Activated effector memory CD4-positive, alpha-beta T cell treated with Interleukin-2 at 50 U/mL for 16 hours (primary cell): ENCODE measurements around the gene ALDH3A1.

Experiments used
- DNase-seq: peaks from one replicate; pipeline ENCODE4 v3.0.0-alpha.2; 2020

Gene ALDH3A1

GRCh38 chr17:19740933-19741332, 7.2 kb downstream of the ALDH3A1 start:
- no peak for DNase-seq

DNA sequence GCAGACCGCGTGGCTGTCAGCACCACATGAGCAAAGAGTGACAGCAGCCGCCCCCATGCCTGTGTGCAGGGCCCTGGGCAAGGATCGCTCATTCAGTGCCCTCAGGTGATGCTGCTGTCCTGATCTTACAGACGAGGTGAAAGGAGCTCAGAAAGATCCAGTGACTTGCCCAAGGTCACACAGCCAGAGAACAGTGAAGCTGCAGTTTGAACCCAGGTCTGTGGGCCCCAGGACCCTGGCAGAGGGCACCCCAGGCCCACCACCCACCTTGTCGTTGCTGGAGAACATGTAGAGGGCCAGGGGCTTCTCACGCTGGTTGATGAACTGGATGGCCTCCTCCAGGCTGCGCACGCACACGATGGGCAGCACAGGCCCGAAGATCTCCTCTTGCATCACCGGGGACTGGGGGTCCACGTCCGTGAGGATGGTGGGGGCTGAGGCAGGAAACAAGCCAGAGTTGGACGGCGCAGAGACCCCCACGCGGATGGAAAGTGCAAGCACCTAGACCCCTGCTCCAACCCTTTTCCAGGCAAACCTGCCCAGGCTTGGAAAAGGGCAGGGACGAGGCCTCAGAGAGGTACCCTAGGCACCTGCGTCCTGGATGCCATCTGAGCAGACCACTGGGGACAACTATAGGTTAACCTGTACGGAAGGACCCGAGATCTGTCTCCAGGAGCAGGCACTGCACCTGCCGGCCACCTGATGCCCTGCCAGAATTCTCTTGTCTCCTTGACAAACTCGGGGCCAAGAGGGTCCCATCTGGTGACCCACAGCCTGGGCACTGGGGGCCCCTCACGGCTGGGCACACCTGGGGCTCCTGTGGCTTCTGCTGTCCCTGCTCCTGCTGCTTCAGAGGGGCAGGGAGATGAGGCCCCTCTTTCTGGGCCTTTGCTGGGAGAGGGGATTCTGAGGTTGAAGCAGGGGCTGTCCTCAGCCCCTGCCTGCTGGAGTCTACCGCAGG, 8.6 kb downstream of the ALDH3A1 start:
- DNase-seq, result no peak

GRCh38 chr17:19738757-19739156, 9.3 kb downstream of the ALDH3A1 start:
- no peak for DNase-seq

GRCh38 chr17:19738073-19738449, 10.0 kb downstream of the ALDH3A1 start:
- DNase-seq, result no peak

DNA sequence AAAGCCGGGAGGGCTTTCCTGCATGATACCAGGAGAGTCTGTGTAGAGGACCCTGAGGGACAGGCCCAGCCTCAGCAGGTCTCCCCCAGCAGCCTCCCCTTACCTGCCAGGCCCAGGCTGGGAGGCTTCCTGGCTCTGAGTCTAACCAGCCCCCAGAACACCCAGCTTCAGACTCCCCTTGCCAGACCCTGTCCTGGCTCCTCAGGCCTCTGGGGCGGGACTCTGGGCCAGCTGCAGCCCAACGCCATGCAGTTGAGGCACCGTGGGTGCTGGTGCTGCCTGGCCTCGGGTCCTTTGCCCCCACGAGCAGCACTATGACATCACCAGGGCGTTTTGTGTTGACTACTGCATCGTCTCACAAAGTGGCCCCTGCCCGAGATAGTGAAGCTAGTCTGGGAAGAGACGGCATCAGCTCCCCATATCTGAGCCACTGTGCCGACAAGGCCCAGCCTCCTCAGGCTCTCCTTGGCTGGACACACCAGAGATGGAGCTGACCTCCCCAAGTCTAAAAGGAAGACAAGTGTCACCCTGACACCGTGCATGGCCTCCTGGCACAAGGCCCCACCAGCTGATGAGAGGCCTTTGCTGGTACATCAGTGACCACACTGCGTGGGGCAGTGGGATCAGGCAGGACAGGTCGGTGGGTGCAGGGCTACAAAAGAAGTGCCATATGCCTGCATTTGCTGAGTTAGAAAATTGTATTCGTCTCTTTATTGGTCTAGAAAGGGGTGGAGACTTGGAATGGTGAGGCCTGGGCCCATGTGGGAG, 10.6 kb downstream of the ALDH3A1 start:
- DNase-seq, result no peak

- DNase-seq, result no peak
Observed at GRCh38 chr17:19736071-19736470, 12.0 kb downstream of the ALDH3A1 start.

- DNase-seq, result no peak
Observed at GRCh38 chr17:19733953-19734526, 14.1 kb downstream of the ALDH3A1 start.

DNA sequence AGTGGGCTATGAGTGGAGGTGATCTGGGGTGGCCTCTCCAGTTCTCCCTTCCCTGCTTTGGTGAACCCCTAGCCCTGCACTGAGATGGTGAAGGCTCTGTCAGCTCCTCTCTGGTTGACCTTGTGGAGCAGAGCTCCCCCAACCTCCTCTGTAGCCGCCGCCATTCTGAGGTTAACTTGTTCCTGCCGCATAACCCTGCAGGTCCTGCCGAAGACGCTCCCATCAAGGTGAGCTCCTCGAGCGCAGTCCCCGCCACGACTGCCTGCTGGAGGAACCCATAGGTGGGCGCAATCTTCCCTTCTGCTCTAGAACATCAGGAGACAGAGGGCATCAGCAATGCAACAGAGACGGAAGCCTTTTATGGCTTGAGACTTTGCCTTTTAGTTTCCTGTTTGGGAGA, 16.5 kb downstream of the ALDH3A1 start:
- DNase-seq, result no peak

DNA sequence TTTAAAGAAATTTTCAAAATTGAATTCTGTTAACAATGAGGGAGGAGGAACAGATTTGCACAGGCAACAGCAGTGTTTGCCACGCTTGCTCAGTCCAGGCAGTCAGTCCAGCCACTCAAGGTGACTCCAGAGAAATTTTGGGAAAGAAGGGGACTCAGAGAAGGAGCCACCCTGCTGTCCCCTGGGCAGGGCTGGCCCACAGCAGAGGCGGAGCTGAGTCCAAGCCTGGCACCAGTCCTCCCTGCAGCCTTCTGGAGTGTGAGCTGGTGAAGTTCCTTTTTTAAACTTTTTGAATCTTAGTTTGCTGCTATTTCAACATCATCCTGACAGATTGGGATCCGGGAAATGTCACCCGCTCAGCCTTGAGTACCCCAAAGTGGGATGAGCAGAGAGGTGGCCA, 17.3 kb downstream of the ALDH3A1 start:
- no peak for DNase-seq

DNA sequence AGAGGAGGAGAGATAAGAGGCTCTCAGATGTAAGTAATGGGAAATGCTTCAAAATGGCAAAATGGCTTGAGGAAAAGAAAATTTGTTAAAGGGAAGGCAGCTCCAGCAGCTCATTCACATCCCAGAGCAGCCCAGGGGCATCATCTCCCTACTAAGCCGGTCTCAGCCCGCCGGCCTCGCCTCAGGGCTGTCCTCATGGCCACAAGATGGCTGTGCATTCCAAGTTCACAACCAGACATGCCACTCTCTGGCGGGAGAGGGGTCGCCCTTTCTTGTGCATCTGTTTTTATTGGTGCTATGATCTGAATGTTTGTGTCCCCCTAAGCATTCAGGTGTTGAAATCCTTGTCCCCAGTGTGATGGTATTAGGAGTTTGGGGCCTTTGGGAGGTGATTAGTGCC, 18.2 kb downstream of the ALDH3A1 start:
- DNase-seq, result no peak

- no peak for DNase-seq
Observed at GRCh38 chr17:19728084-19728495, 20.0 kb downstream of the ALDH3A1 start.

DNA sequence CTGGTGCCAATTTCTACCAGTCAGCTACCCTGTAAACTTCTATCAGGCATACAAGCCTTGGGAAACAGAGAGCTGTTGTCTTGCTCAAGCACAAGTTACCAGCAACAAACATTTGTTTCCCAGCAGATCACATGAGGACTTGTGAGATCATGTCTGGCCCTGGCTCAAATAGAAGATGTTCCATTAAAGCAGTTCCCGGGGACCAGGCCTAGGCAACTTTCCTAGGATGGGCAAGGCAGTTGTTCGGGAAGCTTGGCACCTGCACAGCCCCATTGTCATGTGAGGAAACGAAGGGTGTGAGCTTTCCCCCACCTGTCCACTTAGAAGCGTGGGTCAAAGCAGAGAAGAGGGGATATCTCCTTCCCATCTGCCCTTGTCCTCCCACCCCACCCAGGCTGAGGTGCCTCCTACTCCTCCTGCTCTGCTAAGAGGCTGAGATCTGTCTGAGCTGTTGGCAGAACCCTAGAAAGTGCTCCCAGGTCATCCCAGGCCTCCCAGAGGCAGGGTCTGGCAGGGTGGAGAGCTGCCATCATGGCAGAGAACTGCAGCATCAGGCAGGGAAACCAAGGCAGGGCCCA, 20.5 kb downstream of the ALDH3A1 start:
- DNase-seq, result no peak

DNA sequence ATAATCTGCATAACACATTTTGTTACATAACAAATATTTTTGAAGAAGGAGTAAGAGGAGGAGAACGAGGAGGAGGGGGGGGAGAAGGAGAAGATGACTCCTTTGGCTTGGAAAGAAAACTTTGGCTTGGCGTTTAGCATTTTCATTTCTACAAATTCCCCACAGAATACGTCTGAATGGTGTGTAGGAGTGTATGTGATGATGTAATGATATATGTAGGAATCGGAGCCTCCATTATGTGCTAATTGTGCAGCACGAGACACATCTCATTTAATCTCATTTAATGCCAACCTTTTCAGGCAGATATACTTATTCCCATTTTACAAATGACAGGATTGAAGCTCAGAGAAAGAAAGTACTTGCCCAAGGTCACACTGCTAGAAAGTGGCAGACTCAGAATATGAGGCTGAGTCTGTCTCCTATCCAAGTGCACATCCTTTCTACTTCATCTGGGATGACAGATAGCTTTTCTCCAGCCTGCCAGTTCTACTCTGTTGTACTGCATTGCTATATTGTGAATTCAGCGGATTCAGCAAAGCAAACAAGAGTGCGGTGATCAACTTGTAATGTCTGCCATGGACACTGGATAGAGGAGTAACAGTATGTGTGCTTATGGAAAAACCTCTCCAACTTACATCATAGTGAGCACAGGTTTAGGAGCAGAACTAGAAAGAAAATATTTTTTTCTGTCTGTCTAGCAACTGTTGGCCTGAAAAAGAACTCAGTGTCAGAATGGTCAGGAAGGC, 21.3 kb downstream of the ALDH3A1 start:
- no peak for DNase-seq

GRCh38 chr17:19725486-19725885, 22.6 kb downstream of the ALDH3A1 start:
- no peak for DNase-seq

GRCh38 chr17:19724501-19725420, 23.3 kb downstream of the ALDH3A1 start:
- DNase-seq, result peak; percentile 43

DNA sequence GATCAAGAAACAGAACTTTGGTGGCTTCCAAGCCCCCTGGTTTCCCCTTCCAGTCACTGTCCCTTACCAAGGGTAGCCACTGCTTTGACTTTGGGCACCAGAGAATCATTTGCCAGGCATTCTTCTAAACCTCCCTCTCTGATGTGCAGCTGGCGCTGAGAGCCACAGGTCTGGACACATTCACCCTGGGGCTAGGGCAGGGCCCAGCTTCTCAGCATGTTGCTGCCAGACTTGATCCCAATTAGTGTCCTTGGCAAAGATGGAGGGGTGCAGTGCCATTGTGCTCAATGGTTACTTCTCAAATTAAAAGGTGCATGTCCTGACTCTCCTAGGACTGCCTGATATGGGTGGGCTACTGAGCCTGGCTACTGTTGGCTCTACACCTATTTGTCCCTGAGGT, 24.1 kb downstream of the ALDH3A1 start:
- DNase-seq, result no peak

DNA sequence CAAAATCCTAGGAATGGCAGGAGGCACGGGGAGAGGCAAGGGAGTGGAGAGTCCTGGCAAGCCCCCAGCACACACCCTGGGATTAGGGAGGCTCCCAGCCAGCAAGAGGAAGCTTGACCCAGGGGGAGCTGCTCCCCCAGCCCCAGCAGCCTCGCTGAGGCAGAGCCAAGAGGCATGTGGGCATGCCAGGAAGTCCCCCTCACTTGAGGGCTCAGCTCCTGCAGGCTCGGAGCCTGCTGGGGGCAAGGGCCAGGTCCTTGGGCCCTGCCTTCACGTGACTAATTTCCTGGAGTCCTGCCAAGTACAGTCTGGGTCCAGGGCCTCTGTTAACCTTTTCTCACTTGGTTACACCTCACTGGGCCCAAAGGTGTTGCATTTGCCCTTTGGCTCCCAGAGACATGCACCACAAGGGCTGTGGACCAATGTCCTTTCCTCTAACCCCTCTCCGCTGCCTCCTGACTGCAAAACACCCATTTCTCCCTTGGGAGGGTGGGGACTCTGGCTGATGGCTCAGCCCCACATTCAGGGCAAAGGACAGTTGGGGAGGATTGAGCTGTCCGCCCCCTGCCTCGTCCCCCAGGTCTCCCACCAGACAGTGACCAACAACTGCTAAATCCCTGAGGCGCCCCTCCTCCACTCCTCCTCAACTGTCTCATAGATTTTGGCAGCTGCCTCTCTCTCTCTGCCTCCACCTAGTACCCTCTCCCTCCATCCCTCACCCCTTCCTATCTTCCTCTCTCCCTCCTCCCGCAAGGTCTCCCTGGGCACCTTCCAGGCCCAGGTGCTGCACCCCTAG, 27.3 kb downstream of the ALDH3A1 start:
- DNase-seq, result no peak

GRCh38 chr17:19720210-19720475, 28.0 kb downstream of the ALDH3A1 start:
- no peak for DNase-seq

- no peak for DNase-seq
Observed at GRCh38 chr17:19719355-19720209, 28.5 kb downstream of the ALDH3A1 start.
